H9 (cell line): Measurements from ENCODE around the gene SH3PXD2B. TPM values are rescaled to one million over a fixed set of nuclear protein-coding genes. Genes with fewer than 3 reads are reported as not detected.

Source experiments
- DNase-seq: peaks from one replicate; pipeline ENCODE4 v3.0.0-alpha.2; 2017
- H2AFZ ChIP-seq: one replicate; pipeline ENCODE4 v1.6.1; 2013; ENCODE audit warnings: mild to moderate bottlenecking, low read length, control low read depth, moderate library complexity
- H2AK5ac ChIP-seq: 2 replicates; pipeline ENCODE4 v1.6.1; 2013; ENCODE audit warnings: low read length, control low read depth, mixed read lengths; ENCODE audit not compliant: insufficient read length
- H2BK120ac ChIP-seq: one replicate; pipeline ENCODE4 v1.6.1; 2013; ENCODE audit warnings: low read depth, mild to moderate bottlenecking, low read length, control low read depth, inconsistent platforms; ENCODE audit not compliant: poor library complexity, severe bottlenecking
- H2BK12ac ChIP-seq: 2 replicates; pipeline ENCODE4 v1.6.1; 2013; ENCODE audit warnings: low read length, control low read depth, mixed read lengths, low read depth; ENCODE audit not compliant: insufficient read length
- H2BK15ac ChIP-seq: 2 replicates; pipeline ENCODE4 v1.6.1; 2013; ENCODE audit warnings: low read depth, low read length, control low read depth
- H2BK20ac ChIP-seq: one replicate; pipeline ENCODE4 v1.6.1; 2013; ENCODE audit warnings: low read depth, mild to moderate bottlenecking, low read length, control low read depth, inconsistent platforms; ENCODE audit not compliant: poor library complexity, severe bottlenecking
- H2BK5ac ChIP-seq: 2 replicates; pipeline ENCODE4 v1.6.1; 2013; ENCODE audit warnings: low read length, control low read depth, mixed read lengths; ENCODE audit not compliant: insufficient read length
- H3K14ac ChIP-seq: 2 replicates; pipeline ENCODE4 v1.6.1; 2013; ENCODE audit warnings: low read length, control low read depth; ENCODE audit not compliant: insufficient read depth
- H3K18ac ChIP-seq: 2 replicates; pipeline ENCODE4 v1.6.1; 2013; ENCODE audit warnings: low read depth, mild to moderate bottlenecking, mixed read lengths, low read length, control low read depth; ENCODE audit not compliant: insufficient read length
- H3K23ac ChIP-seq: 2 replicates; pipeline ENCODE4 v1.6.1; 2013; ENCODE audit warnings: low read length, control low read depth, mixed read lengths, low read depth; ENCODE audit not compliant: insufficient read length
- H3K23me2 ChIP-seq: 2 replicates; pipeline ENCODE4 v1.6.1; 2013; ENCODE audit warnings: low read depth, mild to moderate bottlenecking, mixed read lengths, low read length, control low read depth; ENCODE audit not compliant: insufficient read length, poor library complexity, severe bottlenecking
- H3K27ac ChIP-seq: 2 replicates; pipeline ENCODE4 v1.5.1; 2013; ENCODE audit warnings: low read length, control low read depth, mixed read lengths, low read depth; ENCODE audit not compliant: insufficient read length
- H3K27me3 ChIP-seq: 2 replicates; pipeline ENCODE4 v1.6.1; 2013; ENCODE audit warnings: low read length, control low read depth, inconsistent platforms; ENCODE audit not compliant: insufficient read depth
- H3K4ac ChIP-seq: 2 replicates; pipeline ENCODE4 v1.6.1; 2013; ENCODE audit warnings: low read depth, mild to moderate bottlenecking, control low read depth, inconsistent platforms, low read length, moderate library complexity
- H3K4me1 ChIP-seq: 2 replicates; pipeline ENCODE4 v1.6.1; 2013; ENCODE audit warnings: low read length, control low read depth, inconsistent platforms; ENCODE audit not compliant: insufficient read depth
- H3K4me2 ChIP-seq: 2 replicates; pipeline ENCODE4 v1.6.1; 2013; ENCODE audit warnings: low read length, control low read depth, mixed read lengths; ENCODE audit not compliant: insufficient read length, insufficient read depth
- H3K56ac ChIP-seq: 2 replicates; pipeline ENCODE4 v1.6.1; 2013; ENCODE audit warnings: low read depth, mild to moderate bottlenecking, mixed read lengths, low read length, control low read depth; ENCODE audit not compliant: insufficient read length
- H3K79me1 ChIP-seq: 2 replicates; pipeline ENCODE4 v1.6.1; 2013; ENCODE audit warnings: low read depth, mild to moderate bottlenecking, moderate library complexity, low read length, control low read depth, inconsistent platforms; ENCODE audit not compliant: insufficient read depth, poor library complexity, severe bottlenecking
- H3K79me2 ChIP-seq: 2 replicates; pipeline ENCODE4 v1.6.1; 2013; ENCODE audit warnings: low read length, control low read depth, inconsistent platforms; ENCODE audit not compliant: insufficient read depth
- H3K9ac ChIP-seq: 2 replicates; pipeline ENCODE4 v1.6.1; 2013; ENCODE audit warnings: low read length, control low read depth, mixed read lengths; ENCODE audit not compliant: insufficient read length; ENCODE audit errors: extremely low read depth
- H3K9me3 ChIP-seq: one replicate; pipeline ENCODE4 v1.6.1; 2013; ENCODE audit warnings: low read depth, low read length, inconsistent platforms; ENCODE audit not compliant: control insufficient read depth
- H3T11ph ChIP-seq: one replicate; pipeline ENCODE4 v1.6.1; 2013; ENCODE audit warnings: mild to moderate bottlenecking, low read length, control low read depth, inconsistent platforms
- H4K20me1 ChIP-seq: one replicate; pipeline ENCODE4 v1.6.1; 2013; ENCODE audit not compliant: control insufficient read depth, insufficient read length, insufficient read depth
- H4K5ac ChIP-seq: 2 replicates; pipeline ENCODE4 v1.6.1; 2013; ENCODE audit warnings: low read depth, mild to moderate bottlenecking, mixed read lengths, low read length, control low read depth; ENCODE audit not compliant: insufficient read length
- H4K8ac ChIP-seq: replicated peaks from 2 replicates; pipeline ENCODE4 v1.6.1; 2013; ENCODE audit warnings: low read length, control low read depth, mixed read lengths, low read depth; ENCODE audit not compliant: insufficient read length
- H4K91ac ChIP-seq: 2 replicates; pipeline ENCODE4 v1.6.1; 2013; ENCODE audit warnings: low read depth, mild to moderate bottlenecking, moderate library complexity, mixed read lengths, low read length, control low read depth; ENCODE audit not compliant: insufficient read length
- H3K27ac Mint-ChIP-seq, 3 experiments: 2 replicates in 2 of 3; 3 replicates in 1 of 3; pipeline ENCODE4 v1.8.0; 2020 to 2021; ENCODE audit warnings: mixed read lengths in 3 of 3, mild to moderate bottlenecking in 1 of 3, moderate library complexity in 1 of 3
- H3K27me3 Mint-ChIP-seq: 2 replicates; pipeline ENCODE4 v1.8.0; 2021; ENCODE audit warnings: low read depth, mild to moderate bottlenecking, moderate library complexity, mixed read lengths
- H3K36me3 Mint-ChIP-seq, 3 experiments: 2 replicates in 2 of 3; 3 replicates in 1 of 3; pipeline ENCODE4 v1.8.0; 2020 to 2021; ENCODE audit warnings: low read depth in 3 of 3, mixed read lengths in 3 of 3; ENCODE audit not compliant: insufficient read depth in 1 of 3
- H3K4me1 Mint-ChIP-seq, 2 experiments: 2 replicates each; pipeline ENCODE4 v1.8.0; 2020; ENCODE audit warnings: mixed read lengths in 2 of 2
- H3K4me3 Mint-ChIP-seq, 2 experiments: 2 replicates in 1 of 2; 3 replicates in 1 of 2; pipeline ENCODE4 v1.8.0; 2020 to 2021; ENCODE audit warnings: mild to moderate bottlenecking in 2 of 2, mixed read lengths in 2 of 2, moderate library complexity in 1 of 2
- H3K9me3 Mint-ChIP-seq, 2 experiments: 2 replicates in 1 of 2; 3 replicates in 1 of 2; pipeline ENCODE4 v1.8.0; 2020; ENCODE audit warnings: mild to moderate bottlenecking in 2 of 2, mixed read lengths in 2 of 2, moderate library complexity in 1 of 2
- CTCF ChIP-seq: fragments of 200-600 bp; sonication (generic); conservative IDR thresholded peaks from 3 replicates; pipeline ENCODE4 v1.8.0; 2021; ENCODE audit warnings: antibody characterized with exemption, mild to moderate bottlenecking
- WGBS: extraction: QIAGEN DNeasy Blood & Tissue Kit; methylation state at CpG from one replicate; pipeline ENCODE4 v1.1.7; 2013; ENCODE audit warnings: missing lambda C conversion rate, low lambda C conversion rate, mixed read lengths; ENCODE audit not compliant: insufficient read length; ENCODE audit errors: extremely low coverage; 5-methylcytosine and 5-hydroxymethylcytosine counted together
- total RNA-seq: library from RNA; stranded (reverse); gene quantifications from 2 replicates; pipeline ENCODE4 v1.2.1, GENCODE V29; 2021

The SH3PXD2B gene
- total RNA-seq, 1 experiment from 2014 or later: 49.0 TPM

- Histone ChIP-seq H3K4me2 (no peak overlapping the region), H3T11ph (no peak overlapping the region), H2BK15ac (no peak overlapping the region), H3K27me3 (no peaks in the 10 kb centered on the region), H2BK120ac (no peak overlapping the region), H2AK5ac (no peak overlapping the region), H3K4me1 (no peaks in the 10 kb centered on the region), H3K56ac (no peak overlapping the region), H2AFZ (no peak overlapping the region), H4K91ac (no peak overlapping the region), H3K79me2 (no peaks in the 10 kb centered on the region), H4K20me1 (no peaks in the 10 kb centered on the region), H3K23ac (no peak overlapping the region), H3K4ac (no peak overlapping the region), H3K18ac (no peak overlapping the region), H3K79me1 (no peaks in the 10 kb centered on the region), H4K5ac (no peak overlapping the region), H3K23me2 (no peaks in the 10 kb centered on the region), H3K9ac (no peak overlapping the region), H2BK20ac (no peak overlapping the region), H3K9me3 (no peaks in the 10 kb centered on the region), H3K27ac (no peak overlapping the region), H3K14ac (no peak overlapping the region), H4K8ac (no peak overlapping the region), H2BK5ac (no peak overlapping the region), H2BK12ac (no peak overlapping the region)
- DNase-seq: no peak
- no CpG with 5 or more reads among the region's 5 CpGs for WGBS
- Mint-ChIP-seq H3K27ac (no peak overlapping the region), H3K27me3 (peaks cover 29% of the 10 kb centered on the region), H3K4me1 (peaks cover 28 to 29% of the 10 kb centered on the region in 2 experiments), H3K36me3 (peaks cover 0 to 10% (median 0%) of the 10 kb centered on the region in 3 experiments; a peak in 3 of 7 replicates), H3K9me3 (peaks cover 6 to 8% of the 10 kb centered on the region in 2 experiments; a peak in 4 of 5 replicates), H3K4me3 (no peak overlapping the region)
- no peak for TF ChIP-seq CTCF
Measured at GRCh38 chr5:172459783-172460165, 5.4 kb upstream of the SH3PXD2B start.
